Gastroesophageal sphincter (tissue), 4 donors: Measurements from ENCODE around the gene TMEM198. TPM values are rescaled to one million over a fixed set of nuclear protein-coding genes. Genes with fewer than 3 reads are reported as not detected.

Experiments used
- ATAC-seq: fragments of 150-250 bp; one replicate; pipeline ENCODE4 v1.9.1; 2016; ENCODE audit warnings: mild to moderate bottlenecking, moderate library complexity
- H3K27ac ChIP-seq, 4 donors: fragments of 200-600 bp; sonication (generic) in 3 of 4; 1 replicate in 3 of 4; 2 replicates in 1 of 4; pipeline ENCODE4 v1.5.1; 2016 to 2019
- H3K27me3 ChIP-seq: fragments of 200-600 bp; sonication (generic); one replicate; pipeline ENCODE4 v1.5.1; 2019
- H3K36me3 ChIP-seq, 2 donors: fragments of 200-600 bp; sonication (generic); one replicate each; pipeline ENCODE4 v1.5.1; 2019; ENCODE audit warnings: control low read depth in 1 of 2
- H3K4me1 ChIP-seq, 3 donors: fragments of 200-600 bp; sonication (generic); 1 replicate in 2 of 3; 2 replicates in 1 of 3; pipeline ENCODE4 v1.5.1; 2016 to 2019; ENCODE audit warnings: control low read depth in 2 of 3
- H3K4me3 ChIP-seq, 2 donors: fragments of 200-600 bp; sonication (generic); one replicate each; pipeline ENCODE4 v1.5.1; 2019; ENCODE audit warnings: mild to moderate bottlenecking in 1 of 2, moderate library complexity in 1 of 2
- H3K9me3 ChIP-seq, 3 donors: fragments of 200-600 bp; sonication (generic); one replicate each; pipeline ENCODE4 v1.5.1; 2017 to 2019; ENCODE audit warnings: control low read depth in 2 of 3
- EP300 ChIP-seq: sonication (generic); formaldehyde crosslinking; IDR thresholded peaks from one replicate; pipeline ENCODE4 v1.6.1; 2017; ENCODE audit warnings: antibody characterized with exemption, mild to moderate bottlenecking
- POLR2A ChIP-seq, 2 donors: fragments of 450-650 bp; IDR thresholded peaks; one replicate each; pipeline ENCODE4 v1.6.1; 2017; ENCODE audit warnings: antibody characterized with exemption in 2 of 2, mild to moderate bottlenecking in 2 of 2, moderate library complexity in 1 of 2
- POLR2AphosphoS5 ChIP-seq: sonication (generic); formaldehyde crosslinking; IDR thresholded peaks from one replicate; pipeline ENCODE4 v1.6.1; 2017; ENCODE audit warnings: antibody characterized with exemption
- WGBS, 2 donors: methylation state at CpG; one replicate each; pipeline ENCODE4 v1.1.5; 2018; ENCODE audit warnings: low coverage in 1 of 2; 5-methylcytosine and 5-hydroxymethylcytosine counted together
- total RNA-seq, 4 donors: library from RNA; depleted of rRNA; stranded (reverse); fragments of >200 nt; gene quantifications; one replicate each; pipeline ENCODE4 v1.1.0, GENCODE V29; 2016
- TF ChIP-seq, protein P1 (sequence below), 4 experiments: fragments of 200-600 bp in 2 of 4; fragments of 450-650 bp in 2 of 4; sonication (generic) in 1 of 4; IDR thresholded peaks; one replicate each; pipeline ENCODE4 v1.5.1; 2017 to 2019; ENCODE audit warnings: antibody characterized with exemption in 4 of 4, mild to moderate bottlenecking in 2 of 4, moderate library complexity in 2 of 4

The TMEM198 gene
- total RNA-seq, 4 donors from 2014 or later = 1.6 to 9.5 (median 4.1) TPM

GRCh38 chr2:219539926-219540678 is 3.7 kb upstream of the TMEM198 start:
- no peak for ATAC-seq
- WGBS, 2 donors = 80 to 91% methylated on average over 1 to 14 of the region's 46 CpGs

DNA sequence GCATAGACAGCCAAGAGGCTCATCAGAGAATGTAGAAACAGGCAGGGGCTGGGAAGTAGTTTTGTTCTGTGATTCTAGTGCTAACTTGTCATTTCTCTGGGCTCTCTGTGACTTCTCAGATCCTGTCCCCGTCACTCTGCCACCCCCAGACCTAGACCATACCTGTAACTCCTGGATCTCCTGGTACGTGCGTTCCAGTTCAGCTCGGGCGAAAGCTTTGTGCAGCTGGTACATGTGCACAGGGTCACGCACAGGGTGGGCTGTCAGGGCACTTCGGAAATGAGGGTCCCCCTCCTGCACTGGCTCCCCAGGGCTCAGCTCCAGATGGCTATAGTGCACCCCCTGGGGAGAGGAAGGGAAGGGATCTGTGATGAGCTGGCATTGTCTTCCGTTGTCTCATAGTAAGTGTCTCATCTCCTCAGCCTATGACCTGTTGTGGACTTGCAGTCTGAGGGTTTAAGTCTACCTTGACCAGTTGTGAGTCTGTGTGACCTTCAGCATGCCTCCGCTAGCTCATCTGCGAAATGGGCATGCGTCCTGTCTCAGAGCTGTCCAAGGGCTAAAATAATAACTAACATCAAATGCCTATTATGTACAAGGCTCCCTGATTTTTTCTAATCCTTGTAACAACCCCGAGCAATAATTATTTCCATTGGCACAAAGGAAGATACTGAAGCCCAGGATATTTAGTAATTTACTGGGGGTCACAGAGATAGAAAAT is 2.9 kb upstream of the TMEM198 start:
- ATAC-seq = no peak
- Histone ChIP-seq H3K9me3 (no peaks in the 10 kb centered on the region), H3K36me3 (peaks cover 0 to 29% of the 10 kb centered on the region in 2 donors), H3K4me3 (no peak overlapping the region), H3K4me1 (peaks cover 0 to 61% (median 14%) of the 10 kb centered on the region in 3 donors), H3K27ac (no peak overlapping the region), H3K27me3 (no peaks in the 10 kb centered on the region)
- WGBS, 2 donors = 70 to 94% methylated on average over 2 to 8 of the region's 12 CpGs
- no peak for TF ChIP-seq POLR2AphosphoS5
- TF ChIP-seq EP300 = no peak
- TF ChIP-seq, protein P1, sequence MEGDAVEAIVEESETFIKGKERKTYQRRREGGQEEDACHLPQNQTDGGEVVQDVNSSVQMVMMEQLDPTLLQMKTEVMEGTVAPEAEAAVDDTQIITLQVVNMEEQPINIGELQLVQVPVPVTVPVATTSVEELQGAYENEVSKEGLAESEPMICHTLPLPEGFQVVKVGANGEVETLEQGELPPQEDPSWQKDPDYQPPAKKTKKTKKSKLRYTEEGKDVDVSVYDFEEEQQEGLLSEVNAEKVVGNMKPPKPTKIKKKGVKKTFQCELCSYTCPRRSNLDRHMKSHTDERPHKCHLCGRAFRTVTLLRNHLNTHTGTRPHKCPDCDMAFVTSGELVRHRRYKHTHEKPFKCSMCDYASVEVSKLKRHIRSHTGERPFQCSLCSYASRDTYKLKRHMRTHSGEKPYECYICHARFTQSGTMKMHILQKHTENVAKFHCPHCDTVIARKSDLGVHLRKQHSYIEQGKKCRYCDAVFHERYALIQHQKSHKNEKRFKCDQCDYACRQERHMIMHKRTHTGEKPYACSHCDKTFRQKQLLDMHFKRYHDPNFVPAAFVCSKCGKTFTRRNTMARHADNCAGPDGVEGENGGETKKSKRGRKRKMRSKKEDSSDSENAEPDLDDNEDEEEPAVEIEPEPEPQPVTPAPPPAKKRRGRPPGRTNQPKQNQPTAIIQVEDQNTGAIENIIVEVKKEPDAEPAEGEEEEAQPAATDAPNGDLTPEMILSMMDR (IDR thresholded peaks at IDR 0.05) = no peak
- no peak for TF ChIP-seq POLR2A (IDR thresholded peaks at IDR 0.05)

More at GRCh38 chr2:219539926-219540678, 3.7 kb upstream of the TMEM198 start:
- Histone ChIP-seq H3K4me1 (peaks cover 0 to 56% (median 14%) of the 10 kb centered on the region in 3 donors), H3K36me3 (peaks cover 0 to 29% of the 10 kb centered on the region in 2 donors), H3K4me3 (no peak overlapping the region), H3K27ac (no peak overlapping the region), H3K9me3 (no peaks in the 10 kb centered on the region), H3K27me3 (no peaks in the 10 kb centered on the region)
- TF ChIP-seq, protein P1 (IDR thresholded peaks at IDR 0.05) = no peak
- TF ChIP-seq POLR2AphosphoS5 = no peak
- TF ChIP-seq EP300 = no peak
- TF ChIP-seq POLR2A (IDR thresholded peaks at IDR 0.05) = no peak

DNA sequence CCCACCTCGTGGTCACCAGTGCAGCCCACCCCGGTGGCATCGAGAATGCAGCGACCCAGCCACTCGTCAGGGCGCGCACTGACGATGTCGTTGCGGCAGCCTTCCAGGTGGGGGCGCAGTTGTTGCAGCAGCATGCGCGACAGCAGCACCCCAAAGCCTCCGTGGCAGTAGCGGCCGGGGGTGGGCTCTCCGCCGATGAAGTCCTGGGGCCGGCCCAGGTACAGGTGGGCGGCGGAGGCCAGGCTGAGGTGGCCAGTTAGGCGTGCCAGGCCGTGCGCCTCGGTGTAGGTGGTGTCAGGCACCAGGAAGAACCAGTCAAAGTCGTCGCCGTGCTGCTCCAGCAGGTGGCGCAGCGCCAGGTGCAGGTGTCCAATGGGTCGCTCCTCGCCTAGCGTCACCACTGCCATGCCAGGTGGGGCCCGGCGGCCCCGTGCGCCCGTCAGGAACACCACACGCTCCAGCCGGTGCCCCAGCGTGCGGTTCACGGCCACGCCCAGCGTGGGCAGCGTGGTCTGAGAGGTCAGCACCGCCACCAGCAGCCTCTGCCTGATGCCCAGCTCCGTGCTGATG is 2.1 kb upstream of the TMEM198 start:
- Histone ChIP-seq H3K36me3 (peaks cover 0 to 29% of the 10 kb centered on the region in 2 donors), H3K9me3 (no peaks in the 10 kb centered on the region), H3K4me3 (peak overlapping the region in 1 of 2 donors; percentile 28), H3K27ac (peak overlapping the region in 3 of 4 donors; percentile 92 to 96 (median 94)), H3K4me1 (peaks cover 0 to 61% (median 14%) of the 10 kb centered on the region in 3 donors), H3K27me3 (no peaks in the 10 kb centered on the region)
- no peak for TF ChIP-seq EP300
- TF ChIP-seq, protein P1 (IDR thresholded peaks at IDR 0.05) = peak in 3 of 4 experiments; percentile 85 to 91 (median 90)
- no peak for TF ChIP-seq POLR2A (IDR thresholded peaks at IDR 0.05)
- peak; percentile 6 for TF ChIP-seq POLR2AphosphoS5
- no peak for ATAC-seq
- WGBS, 2 donors = 0% methylated on average over 1 of the region's 48 CpGs; no CpG with 5 or more reads in 1 of the 2 donors

DNA sequence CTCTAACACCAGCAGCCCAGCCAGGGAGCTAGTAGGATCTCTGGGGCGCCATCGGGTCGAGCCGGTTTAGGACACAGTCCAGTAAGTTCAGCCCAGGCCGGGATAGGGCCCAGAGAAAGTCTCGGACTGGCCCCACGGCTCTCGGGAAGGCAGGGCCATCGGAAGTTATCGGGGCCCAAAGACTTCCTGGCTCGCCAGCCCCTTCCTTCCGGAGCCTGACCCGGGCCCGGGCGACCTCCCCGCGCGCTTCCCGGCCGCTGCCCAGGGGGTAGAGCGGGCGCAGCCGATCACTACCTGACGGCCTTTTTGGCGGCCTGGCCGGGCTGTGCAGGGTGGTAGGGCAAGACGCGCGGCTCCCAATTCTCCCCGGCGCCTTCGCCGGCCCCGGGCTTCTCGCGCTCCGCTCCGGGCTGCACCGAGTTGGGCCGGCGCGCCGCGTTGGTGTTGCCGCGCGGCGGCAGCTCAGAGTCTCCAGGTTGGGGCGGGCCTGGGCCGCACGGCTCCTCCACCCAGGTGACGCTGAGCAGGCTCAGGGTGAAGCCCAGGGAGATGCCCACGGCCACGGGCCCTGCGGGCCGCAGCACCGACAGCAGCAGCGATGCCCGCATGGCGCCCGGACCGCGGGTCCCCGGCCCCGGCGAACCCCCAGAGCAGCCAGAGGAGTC is 765 bp upstream of the TMEM198 start:
- Histone ChIP-seq H3K4me3 (peak overlapping the region; percentile 59 to 91), H3K27me3 (no peaks in the 10 kb centered on the region), H3K4me1 (peaks cover 0 to 54% (median 14%) of the 10 kb centered on the region in 3 donors), H3K9me3 (no peaks in the 10 kb centered on the region), H3K27ac (peak overlapping the region; percentile 72 to 96 (median 93)), H3K36me3 (peaks cover 0 to 39% of the 10 kb centered on the region in 2 donors)
- TF ChIP-seq, protein P1 (IDR thresholded peaks at IDR 0.05) = peak in 2 of 4 experiments; percentile 4 to 26
- TF ChIP-seq POLR2A (IDR thresholded peaks at IDR 0.05) = no peak
- no CpG with 5 or more reads among the region's 66 CpGs for WGBS, 2 donors
- ATAC-seq = peak; percentile 42
